Fibroblast of mammary gland (primary cell): Measurements from ENCODE around the gene MMP14.

Experiments used
- DNase-seq: peaks from one replicate; pipeline ENCODE4 v3.0.0-alpha.2; 2010; ENCODE audit warnings: low read depth
- H3K4me3 ChIP-seq: 2 replicates; pipeline ENCODE4 v1.5.1; 2011; ENCODE audit warnings: low read depth, mild to moderate bottlenecking, low read length, moderate library complexity; ENCODE audit not compliant: control insufficient read depth
- CTCF ChIP-seq: conservative IDR thresholded peaks from 2 replicates; pipeline ENCODE4 v1.5.1; 2011; ENCODE audit warnings: low read depth, low read length, inconsistent platforms; ENCODE audit not compliant: control insufficient read depth, insufficient read depth

MMP14 gene

DNA sequence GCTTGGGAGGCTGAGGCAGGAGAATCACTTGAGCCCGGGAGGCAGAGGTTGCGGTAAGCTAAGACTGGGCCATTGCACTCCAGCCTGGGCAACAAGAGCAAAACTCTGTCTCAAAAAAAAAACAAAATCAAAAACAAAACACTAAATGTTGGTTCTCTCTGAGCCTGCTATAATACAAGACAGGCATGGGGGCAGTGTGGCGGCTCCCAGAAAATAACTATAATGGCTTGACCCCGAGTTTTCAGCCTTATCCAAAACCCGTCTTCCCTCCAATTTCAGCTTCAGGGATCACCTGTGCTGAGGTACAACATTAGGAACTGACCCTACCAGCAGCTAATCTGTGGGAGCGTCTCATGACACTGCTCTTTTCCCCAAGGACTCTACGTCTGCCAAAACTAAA, 22.0 kb upstream of the MMP14 start:
- H3K4me3 ChIP-seq = no peak overlapping the region
- no peak for TF ChIP-seq CTCF
- no peak for DNase-seq

- H3K4me3 ChIP-seq = no peak within 1 kb of the TSS
- no peak for DNase-seq
- TF ChIP-seq CTCF = no peak
Measured at GRCh38 chr14:22814941-22815713, 21.3 kb upstream of the MMP14 start, which contains the start of gene SLC7A7. Gene SLC7A7, minus strand, starts transcription at chr14:22815435. Its CDS starts 2,037 bp downstream, at chr14:22813398.

GRCh38 chr14:22819151-22819988, 17.0 kb upstream of the MMP14 start:
- TF ChIP-seq CTCF = no peak
- H3K4me3 ChIP-seq = no peak overlapping the region
- peak; percentile 63 for DNase-seq

DNA sequence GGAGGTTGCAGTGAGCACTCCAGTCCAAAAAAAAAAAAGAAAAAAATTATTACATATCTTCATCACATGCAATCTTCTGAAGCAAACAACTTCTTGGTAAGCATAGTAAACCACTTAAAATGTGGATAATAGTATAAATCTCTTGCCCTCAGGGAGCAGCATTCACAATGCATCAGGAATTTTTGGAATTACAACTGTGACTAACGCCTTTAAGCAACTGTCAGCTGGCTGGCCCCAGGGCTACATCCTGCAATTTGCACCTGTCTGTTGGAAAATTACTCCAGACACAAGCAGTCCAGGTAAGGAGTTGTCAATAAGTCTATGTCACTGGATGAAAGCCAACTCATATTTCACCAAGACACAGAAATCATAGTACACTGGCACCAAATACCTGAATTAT, 15.7 kb upstream of the MMP14 start:
- TF ChIP-seq CTCF = no peak
- no peak overlapping the region for H3K4me3 ChIP-seq
- DNase-seq = peak; percentile 11

- TF ChIP-seq CTCF = no peak
- no peak overlapping the region for H3K4me3 ChIP-seq
- no peak for DNase-seq
Measured at GRCh38 chr14:22821193-22822015, 15.0 kb upstream of the MMP14 start.

GRCh38 chr14:22822016-22822570, 14.3 kb upstream of the MMP14 start:
- peak overlapping the region; percentile 40 for H3K4me3 ChIP-seq
- no peak for TF ChIP-seq CTCF
- no peak for DNase-seq
